HG03442 (cell line): ENCODE measurements around the gene MS4A1.
"Not testable (repeated sequence)": the region's sequence is repeated elsewhere in the genome, so short reads cannot be mapped to it uniquely, and the experiment has no call there.

Source experiments
- ATAC-seq: cut with Tn5 transposase; IDR thresholded peaks from one replicate; pipeline ENCODE4 v1.9.1; 2021; ENCODE audit warnings: mild to moderate bottlenecking, moderate library complexity; ENCODE audit not compliant: unreplicated experiment

The MS4A1 gene

GRCh38 chr11:60455531-60456042, at the start of gene MS4A1:
Gene MS4A1 (plus strand): TSS chr11:60455847. CDS start chr11:60462375, 6,528 bp downstream.
- ATAC-seq = peak; percentile 78

- ATAC-seq = no peak
Measured at GRCh38 chr11:60420015-60420414, 35.6 kb upstream of the MS4A1 start.

- ATAC-seq = no peak
Measured at GRCh38 chr11:60422609-60423008, 33.0 kb upstream of the MS4A1 start.

- ATAC-seq = no peak
Measured at GRCh38 chr11:60428517-60428916, 27.1 kb upstream of the MS4A1 start.

GRCh38 chr11:60429272-60429671, 26.4 kb upstream of the MS4A1 start, which contains the start of gene MS4A5:
Gene MS4A5 (plus strand): TSS chr11:60429572. CDS start chr11:60429675, 103 bp downstream.
- ATAC-seq = no peak

GRCh38 chr11:60431251-60431650, 24.4 kb upstream of the MS4A1 start:
- no peak for ATAC-seq

- ATAC-seq = no peak
Measured at GRCh38 chr11:60433401-60433800, 22.2 kb upstream of the MS4A1 start.

- no peak for ATAC-seq
Measured at GRCh38 chr11:60447070-60447469, 8.6 kb upstream of the MS4A1 start.

GRCh38 chr11:60447846-60448245, 7.8 kb upstream of the MS4A1 start:
- ATAC-seq = no peak

GRCh38 chr11:60451185-60451584, 4.5 kb upstream of the MS4A1 start:
- not testable (repeated sequence) for ATAC-seq

- ATAC-seq = no peak
Measured at GRCh38 chr11:60454212-60454611, 1.4 kb upstream of the MS4A1 start.

- ATAC-seq = peak; percentile 36
Measured at GRCh38 chr11:60457576-60457975, 1.9 kb downstream of the MS4A1 start.

- ATAC-seq = no peak
Measured at GRCh38 chr11:60459345-60459744, 3.7 kb downstream of the MS4A1 start.

GRCh38 chr11:60468829-60469228, 13.2 kb downstream of the MS4A1 start:
- no peak for ATAC-seq

GRCh38 chr11:60469723-60470122, 14.1 kb downstream of the MS4A1 start:
- ATAC-seq = no peak

- no peak for ATAC-seq
Measured at GRCh38 chr11:60477035-60477445, 21.4 kb downstream of the MS4A1 start.

- no peak for ATAC-seq
Measured at GRCh38 chr11:60482361-60482760, 26.7 kb downstream of the MS4A1 start.

- peak; percentile 95 for ATAC-seq
Measured at GRCh38 chr11:60485987-60486386, 30.3 kb downstream of the MS4A1 start.

GRCh38 chr11:60492488-60493009, 36.9 kb downstream of the MS4A1 start, which contains the start of gene MS4A12:
Gene MS4A12 (plus strand): TSS chr11:60492778. CDS start chr11:60497319, 4,541 bp downstream.
- no peak for ATAC-seq

GRCh38 chr11:60493454-60493853, 37.8 kb downstream of the MS4A1 start:
- ATAC-seq = no peak

- peak; percentile 7 for ATAC-seq
Measured at GRCh38 chr11:60498399-60498798, 42.8 kb downstream of the MS4A1 start.

- peak; percentile 76 for ATAC-seq
Measured at GRCh38 chr11:60498853-60499252, 43.2 kb downstream of the MS4A1 start.
